Stomach (tissue), 9 donors: ENCODE data around the gene PMVK. TPM values are rescaled to one million over a fixed set of nuclear protein-coding genes. Genes with fewer than 3 reads are reported as not detected.

Experiments
- DNase-seq, 2 donors: peaks; one replicate each; pipeline versions ENCODE4 v3.0.0 to v3.0.0-alpha.2; 2013 to 2019
- H3K27ac ChIP-seq, 5 donors: fragments of 200-600 bp in 4 of 5; sonication (generic) in 4 of 5; one replicate each; pipeline ENCODE4 v1.5.1; 2013 to 2019; ENCODE audit warnings: mild to moderate bottlenecking in 1 of 5, moderate library complexity in 1 of 5
- H3K27me3 ChIP-seq, 3 donors: fragments of 200-600 bp; sonication (generic); one replicate each; pipeline ENCODE4 v1.5.1; 2017 to 2019; ENCODE audit warnings: mixed run types in 1 of 3
- H3K36me3 ChIP-seq, 4 donors: fragments of 200-600 bp; sonication (generic); 1 replicate in 3 of 4; 2 replicates in 1 of 4; pipeline ENCODE4 v1.5.1; 2016 to 2019
- H3K4me1 ChIP-seq, 4 donors: fragments of 200-600 bp; sonication (generic); one replicate each; pipeline ENCODE4 v1.5.1; 2016 to 2019
- H3K4me3 ChIP-seq, 4 donors: fragments of 200-600 bp; sonication (generic) in 3 of 4; one replicate each; pipeline ENCODE4 v1.5.1; 2016 to 2019; ENCODE audit warnings: mild to moderate bottlenecking in 1 of 4
- H3K9me3 ChIP-seq, 4 donors: fragments of 200-600 bp; sonication (generic); one replicate each; pipeline ENCODE4 v1.5.1; 2016 to 2019
- EP300 ChIP-seq: sonication (generic); formaldehyde crosslinking; IDR thresholded peaks from one replicate; pipeline ENCODE4 v1.6.1; 2017; ENCODE audit warnings: antibody characterized with exemption
- POLR2A ChIP-seq, 4 donors: fragments of 450-650 bp; IDR thresholded peaks; one replicate each; pipeline ENCODE4 v1.6.1; 2016; ENCODE audit warnings: antibody characterized with exemption in 4 of 4, control low read depth in 2 of 4, mild to moderate bottlenecking in 1 of 4, moderate library complexity in 1 of 4
- POLR2AphosphoS5 ChIP-seq, 3 donors: sonication (generic); formaldehyde crosslinking; IDR thresholded peaks; one replicate each; pipeline ENCODE4 v1.6.1; 2016; ENCODE audit warnings: antibody characterized with exemption in 3 of 3
- WGBS, 5 donors: extraction: QIAGEN DNeasy Blood & Tissue Kit in 3 of 5; methylation state at CpG; one replicate each; pipeline versions ENCODE4 v1.1.5 to v1.1.7; 2013 to 2018; 5-methylcytosine and 5-hydroxymethylcytosine counted together
- intact Hi-C: fragments of 100-400 bp; cut with DNase I; formaldehyde crosslinking; loops from one replicate; pipeline ENCODE4 v1.15.1; 2023; ENCODE audit warnings: low total_unique reads
- polyA plus RNA-seq, 3 donors: library from polyadenylated mRNA; stranded (reverse); fragments of 200-250 nt; gene quantifications; one replicate each; pipeline ENCODE4 v1.2.3, GENCODE V29; 2013
- total RNA-seq, 5 donors: library from RNA; depleted of rRNA; stranded (reverse); fragments of >200 nt; gene quantifications; one replicate each; pipeline versions ENCODE4 v1.1.0 to v1.2.3, GENCODE V29; 2014 to 2016
- TF ChIP-seq, protein P1 (sequence below), 7 experiments: fragments of 450-650 bp in 4 of 7; fragments of 200-600 bp in 3 of 7; sonication (generic) in 3 of 7; IDR thresholded peaks; one replicate each; pipeline ENCODE4 v1.5.1; 2016 to 2019; ENCODE audit warnings: antibody characterized with exemption in 7 of 7, control low read depth in 2 of 7, mild to moderate bottlenecking in 1 of 7
- donor health status: healthy with polysubstance abuse.
- donor health status: Bipolar disorder and iron deficiency.
- donor health status: healthy.

PMVK gene
- total and polyA plus RNA-seq, 8 donors: 10.1 to 57.1 (median 41.1) TPM

DNA sequence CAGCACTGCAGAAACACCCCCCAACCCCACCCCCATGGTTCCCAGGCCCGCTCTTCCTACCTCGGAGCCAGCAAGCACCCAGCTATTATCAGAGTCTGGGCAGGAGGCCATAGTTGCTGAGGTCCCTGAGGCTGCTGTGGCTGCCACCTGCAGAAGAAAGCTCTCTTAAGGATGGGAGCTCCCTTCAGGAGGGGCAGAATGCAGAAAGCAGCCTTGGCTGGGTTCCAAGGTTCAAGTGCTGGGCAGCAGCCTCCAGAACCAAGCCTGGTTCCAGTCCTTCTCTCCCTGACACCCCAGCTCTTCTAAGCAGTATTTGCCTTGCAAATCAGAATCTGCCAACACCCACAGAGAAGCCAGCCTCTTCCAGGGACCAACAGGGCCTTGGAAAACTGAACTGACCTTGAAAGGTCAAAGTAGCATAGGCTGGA is 17.1 kb upstream of the PMVK start:
- Histone ChIP-seq H3K36me3 (peaks cover 14 to 38% (median 36%) of the 10 kb centered on the region in 4 donors), H3K9me3 (no peaks in the 10 kb centered on the region), H3K27ac (peak overlapping the region in 3 of 5 donors; percentile 32 to 64 (median 43)), H3K4me1 (peaks cover 54 to 79% (median 67%) of the 10 kb centered on the region in 4 donors), H3K4me3 (no peak overlapping the region), H3K27me3 (no peaks in the 10 kb centered on the region)
- WGBS, 5 donors: 44 to 60% (median 51%) methylated on average over 1 to 2 of the region's 2 CpGs
- no peak for DNase-seq
- intact Hi-C loops: no loop called here
- no peak for TF ChIP-seq POLR2A (IDR thresholded peaks at IDR 0.05)
- TF ChIP-seq EP300: no peak
- TF ChIP-seq, protein P1, sequence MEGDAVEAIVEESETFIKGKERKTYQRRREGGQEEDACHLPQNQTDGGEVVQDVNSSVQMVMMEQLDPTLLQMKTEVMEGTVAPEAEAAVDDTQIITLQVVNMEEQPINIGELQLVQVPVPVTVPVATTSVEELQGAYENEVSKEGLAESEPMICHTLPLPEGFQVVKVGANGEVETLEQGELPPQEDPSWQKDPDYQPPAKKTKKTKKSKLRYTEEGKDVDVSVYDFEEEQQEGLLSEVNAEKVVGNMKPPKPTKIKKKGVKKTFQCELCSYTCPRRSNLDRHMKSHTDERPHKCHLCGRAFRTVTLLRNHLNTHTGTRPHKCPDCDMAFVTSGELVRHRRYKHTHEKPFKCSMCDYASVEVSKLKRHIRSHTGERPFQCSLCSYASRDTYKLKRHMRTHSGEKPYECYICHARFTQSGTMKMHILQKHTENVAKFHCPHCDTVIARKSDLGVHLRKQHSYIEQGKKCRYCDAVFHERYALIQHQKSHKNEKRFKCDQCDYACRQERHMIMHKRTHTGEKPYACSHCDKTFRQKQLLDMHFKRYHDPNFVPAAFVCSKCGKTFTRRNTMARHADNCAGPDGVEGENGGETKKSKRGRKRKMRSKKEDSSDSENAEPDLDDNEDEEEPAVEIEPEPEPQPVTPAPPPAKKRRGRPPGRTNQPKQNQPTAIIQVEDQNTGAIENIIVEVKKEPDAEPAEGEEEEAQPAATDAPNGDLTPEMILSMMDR (IDR thresholded peaks at IDR 0.05): no peak

DNA sequence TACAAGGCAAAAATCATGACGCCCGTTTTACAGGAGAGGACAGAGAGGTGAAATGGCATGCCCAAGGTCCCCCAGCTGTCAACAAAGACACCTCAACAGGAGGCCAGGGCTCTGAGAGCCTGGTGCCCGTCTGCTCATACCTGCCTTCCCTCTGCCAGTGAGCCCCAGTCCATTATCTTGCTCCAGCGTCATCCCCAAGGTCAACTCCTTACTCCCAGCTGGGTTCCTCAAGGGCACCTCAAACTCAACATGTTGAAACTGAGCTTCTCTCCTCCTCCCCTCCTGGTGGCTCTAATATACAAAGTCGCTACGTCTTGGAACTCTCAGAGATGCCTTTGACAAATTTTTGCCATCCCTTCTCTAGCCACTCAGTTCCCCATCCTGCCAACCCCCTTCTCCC is 16.1 kb upstream of the PMVK start:
- Histone ChIP-seq H3K36me3 (peaks cover 21 to 39% (median 38%) of the 10 kb centered on the region in 4 donors), H3K27me3 (no peaks in the 10 kb centered on the region), H3K27ac (peak overlapping the region in 2 of 5 donors; percentile 60 to 64), H3K4me3 (no peak overlapping the region), H3K4me1 (peaks cover 54 to 69% (median 63%) of the 10 kb centered on the region in 4 donors), H3K9me3 (no peaks in the 10 kb centered on the region)
- peak in 1 of 2 donors; percentile 57 for DNase-seq
- intact Hi-C loops: no loop called here
- TF ChIP-seq, protein P1 (IDR thresholded peaks at IDR 0.05): no peak
- TF ChIP-seq POLR2AphosphoS5 (IDR thresholded peaks at IDR 0.05) (peak in 1 of 3 donors; percentile 15), EP300 (no peak), POLR2A (IDR thresholded peaks at IDR 0.05) (no peak)
- WGBS, 5 donors: 72 to 86% (median 76%) methylated on average over 6 of the region's 6 CpGs

DNA sequence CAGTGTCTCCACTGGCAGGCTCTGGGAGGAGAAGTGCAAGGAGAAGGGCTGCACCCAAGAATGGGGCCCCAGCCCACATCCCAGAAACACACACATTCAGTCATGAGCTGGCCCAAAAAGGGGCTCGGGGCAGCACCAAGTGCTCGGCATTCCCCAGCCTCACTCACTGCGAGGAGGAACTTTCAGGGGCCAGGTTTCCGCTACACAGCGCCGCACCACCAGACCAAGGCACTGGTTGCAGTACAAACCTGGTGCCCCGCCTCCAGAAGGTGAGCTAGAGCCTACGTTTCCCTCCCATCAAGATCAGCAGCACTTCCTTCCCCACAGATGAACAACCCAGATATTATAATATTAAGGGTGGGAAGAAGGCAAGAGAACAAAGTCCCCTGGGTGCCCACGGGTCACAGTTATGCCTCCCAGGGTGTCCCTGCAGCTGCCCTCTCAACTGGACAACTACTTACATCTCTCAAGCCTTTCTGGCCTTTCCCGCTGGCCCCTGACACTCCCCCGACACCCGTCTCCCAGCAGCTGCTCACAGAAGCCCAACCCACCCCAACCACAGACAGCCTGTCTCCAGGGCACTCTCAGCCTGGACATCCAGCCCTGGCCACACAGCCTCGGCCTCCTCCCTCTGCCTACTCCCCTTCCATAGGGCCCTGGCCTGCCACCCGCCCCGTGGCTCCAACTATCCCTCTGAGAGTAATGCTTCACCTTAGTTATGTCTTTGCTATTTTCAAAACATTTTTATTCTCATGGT is 15.6 kb upstream of the PMVK start:
- no peak for DNase-seq
- intact Hi-C loops: no loop called here
- TF ChIP-seq POLR2AphosphoS5 (IDR thresholded peaks at IDR 0.05) (no peak), POLR2A (IDR thresholded peaks at IDR 0.05) (no peak), EP300 (no peak)
- TF ChIP-seq, protein P1 (IDR thresholded peaks at IDR 0.05): no peak
- peaks cover 48 to 63% (median 58%) of the 10 kb centered on the region in 4 donors for H3K4me1 ChIP-seq
- no peaks in the 10 kb centered on the region for H3K27me3 ChIP-seq
- H3K36me3 ChIP-seq: peaks cover 25 to 44% (median 44%) of the 10 kb centered on the region in 4 donors
- 63 to 81% (median 71%) methylated on average over 11 to 15 of the region's 15 CpGs for WGBS, 5 donors
- no peak overlapping the region for H3K4me3 ChIP-seq
- H3K9me3 ChIP-seq: no peaks in the 10 kb centered on the region
- peak overlapping the region in 2 of 5 donors; percentile 60 to 64 for H3K27ac ChIP-seq

DNA sequence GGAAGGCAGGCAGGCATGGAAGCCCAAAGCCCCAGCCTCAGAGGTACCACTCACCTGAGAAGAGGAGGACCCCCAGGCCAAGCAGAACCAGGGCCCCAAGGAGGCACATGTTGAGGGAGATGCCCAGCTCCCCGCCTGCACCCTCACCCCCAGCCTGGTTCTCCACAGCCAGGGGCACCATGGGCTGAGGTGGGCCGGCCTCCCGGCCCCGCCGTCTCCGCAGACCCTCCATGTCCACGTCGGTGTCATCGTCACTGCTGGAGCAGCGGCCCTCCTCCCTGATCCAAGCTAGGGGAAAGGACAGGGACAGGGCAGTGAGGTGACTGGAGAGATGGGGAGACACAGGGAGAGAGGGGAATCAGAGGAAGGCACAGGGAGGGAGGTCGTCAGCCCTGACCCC is 11.6 kb upstream of the PMVK start:
- peaks cover 33 to 71% (median 67%) of the 10 kb centered on the region in 4 donors for H3K36me3 ChIP-seq
- no peaks in the 10 kb centered on the region for H3K27me3 ChIP-seq
- H3K27ac ChIP-seq: no peak overlapping the region
- peaks cover 30 to 52% (median 42%) of the 10 kb centered on the region in 4 donors for H3K4me1 ChIP-seq
- no peak for DNase-seq
- 93 to 98% (median 94%) methylated on average over 9 to 11 of the region's 11 CpGs for WGBS, 5 donors
- intact Hi-C loops: no loop called here
- H3K4me3 ChIP-seq: no peak overlapping the region
- H3K9me3 ChIP-seq: no peaks in the 10 kb centered on the region
- no peak for TF ChIP-seq POLR2A (IDR thresholded peaks at IDR 0.05)
